ENCODE data around the gene TBC1D22A. TPM values are rescaled to one million over a fixed set of nuclear protein-coding genes. Genes with fewer than 3 reads are reported as not detected.

The TBC1D22A gene
- total and polyA plus RNA-seq, 10 of the 15 experiments (the other 5 are each of a cell fraction or from before 2014, with no cell fraction given) = 0.63 to 44.7 (median 27.4) TPM

- ChIA-PET RAD21 (ENCODE audit: unreplicated experiment) (no interaction called here), SMC1A (ENCODE audit: uncharacterized antibody, unreplicated experiment) (no interaction called here), CTCF (no interaction called here), POLR2A (no interaction called here)
- Histone ChIP-seq H4K20me1 (ENCODE audit: control insufficient read depth, insufficient read depth) (no peaks in the 10 kb centered on the region), H3K4me1 (ENCODE audit: control insufficient read depth, insufficient read depth, low read length) (no peaks in the 10 kb centered on the region), H3K4me2 (ENCODE audit: control insufficient read depth, insufficient read depth) (no peak overlapping the region), H3K27me3 (replicated peaks in 1 of 2; ENCODE audit: control insufficient read depth in 2 of 2, insufficient read depth in 2 of 2, low read length in 1 of 2) (no peaks in the 10 kb centered on the region), H2AFZ (ENCODE audit: control insufficient read depth, low read depth, low read length) (no peak overlapping the region), H3K36me3 (ENCODE audit: control insufficient read depth in 2 of 2, insufficient read depth in 2 of 2, low read length in 1 of 2) (no peaks in the 10 kb centered on the region), H3K9ac (ENCODE audit: control insufficient read depth, insufficient read depth, low read length) (no peak overlapping the region), H3K4me3 (no peak overlapping the region), H3K79me2 (ENCODE audit: control insufficient read depth, insufficient read depth, low read length) (no peaks in the 10 kb centered on the region), H3K27ac (ENCODE audit: control insufficient read depth, insufficient read depth) (no peak overlapping the region), H3K9me3 (replicated peaks; ENCODE audit: control insufficient read depth, insufficient read depth, low read length) (no peaks in the 10 kb centered on the region)
- in situ Hi-C loops (cut with MboI) = no loop called here
- FAIRE-seq (no peak), ATAC-seq (no peak), DNase-seq (ENCODE audit: low read depth, low spot score) (no peak)
- no peak for TF ChIP-seq EED (IDR thresholded peaks at IDR 0.05; ENCODE audit: low read depth)
- TF ChIP-seq ZNF24 (IDR thresholded peaks at IDR 0.05) = no peak
- no peak for TF ChIP-seq NR2C1 (IDR thresholded peaks at IDR 0.05)
- TF ChIP-seq ZBTB4 (CRISPR knock-in tag; IDR thresholded peaks at IDR 0.05) = no peak
- no peak for TF ChIP-seq RELA (IDR thresholded peaks at IDR 0.05; ENCODE audit: borderline replicate concordance, partially characterized antibody)
- TF ChIP-seq USF1 (IDR thresholded peaks at IDR 0.05; ENCODE audit: borderline replicate concordance, extremely low read length, insufficient read depth, low read depth, low read length) = no peak
- no peak for TF ChIP-seq SMAD1 (IDR thresholded peaks at IDR 0.05; ENCODE audit: low read depth, partially characterized antibody)
- TF ChIP-seq ZBED1 (IDR thresholded peaks at IDR 0.05; ENCODE audit: borderline replicate concordance) = no peak
- TF ChIP-seq CBX3 (IDR thresholded peaks at IDR 0.05; ENCODE audit: borderline replicate concordance, low read depth) = no peak
- no peak for TF ChIP-seq PAX5 (IDR thresholded peaks at IDR 0.05; ENCODE audit: borderline replicate concordance, low read depth, low read length)
- TF ChIP-seq MEF2A (IDR thresholded peaks at IDR 0.05; ENCODE audit: insufficient read depth, low read depth, low read length) = no peak
- no peak for TF ChIP-seq IRF3 (IDR thresholded peaks at IDR 0.05)
- no peak for TF ChIP-seq USF2 (IDR thresholded peaks at IDR 0.05; ENCODE audit: borderline replicate concordance, low read depth, low read length)
- intact Hi-C loops (cut with micrococcal nuclease; ENCODE audit: unreplicated experiment) = no loop called here
- 43% methylated on average over 12 of the region's 13 CpGs for WGBS (ENCODE audit: insufficient coverage, insufficient replicate concordance, low lambda C conversion rate, missing lambda C conversion rate)
- no TSS peak for BruUV-seq (replicated peaks)
These were observed 447.1 kb downstream of the TBC1D22A start for GRCh38 chr22:47209547-47210023.

All from GM12878 (cell line).